GM12892 (cell line): Measurements from ENCODE around the gene VWA5A. TPM values are rescaled to one million over a fixed set of nuclear protein-coding genes. Genes with fewer than 3 reads are reported as not detected.

Source experiments
- DNase-seq: peaks from one replicate; pipeline ENCODE4 v3.0.0; 2011; ENCODE audit not compliant: insufficient read length
- FAIRE-seq: peaks from 2 replicates; lab custom pipeline; 2011; peaks lifted over from hg19 to GRCh38; lab: Jason Lieb, UNC
- POLR2A ChIP-seq: IDR thresholded peaks from 2 replicates; pipeline ENCODE4 v1.6.1; 2011; ENCODE audit warnings: low read depth, low read length, control low read depth
- POLR2AphosphoS5 ChIP-seq: IDR thresholded peaks from 2 replicates; pipeline ENCODE4 v1.6.1; 2011; ENCODE audit warnings: low read depth, low read length, control low read depth
- TAF1 ChIP-seq: IDR thresholded peaks from 2 replicates; pipeline ENCODE4 v1.6.1; 2011; ENCODE audit warnings: low read depth, mild to moderate bottlenecking, control low read depth, low read length, borderline replicate concordance
- polyA plus RNA-seq: library from polyadenylated mRNA; unstranded; fragments of >200 nt; gene quantifications from one replicate; pipeline ENCODE4 v1.2.1, GENCODE V29; 2012; ENCODE audit warnings: missing spikeins, inconsistent platforms; ENCODE audit not compliant: missing spikeins

The VWA5A gene
- polyA plus RNA-seq = 0.32 TPM

- TF ChIP-seq POLR2A (no peak), POLR2AphosphoS5 (no peak), TAF1 (no peak)
- peak; percentile 27 for DNase-seq
- FAIRE-seq = peak; percentile 88
Observed at GRCh38 chr11:124114942-124115781, at the start of gene VWA5A. TSS of gene VWA5A (plus strand) at chr11:124115450. CDS start at chr11:124117512, 2,062 bp downstream.

- DNase-seq (no peak), FAIRE-seq (no peak)
Observed at GRCh38 chr11:124068601-124069110, 46.6 kb upstream of the VWA5A start.

GRCh38 chr11:124069429-124070401, 45.5 kb upstream of the VWA5A start:
- FAIRE-seq = peak; percentile 21
- no peak for DNase-seq
- TF ChIP-seq TAF1 (no peak), POLR2AphosphoS5 (no peak), POLR2A (no peak)

More at GRCh38 chr11:124068601-124069110, 46.6 kb upstream of the VWA5A start:
- TF ChIP-seq POLR2A (no peak), POLR2AphosphoS5 (no peak), TAF1 (no peak)

- TF ChIP-seq POLR2A (no peak), TAF1 (no peak), POLR2AphosphoS5 (no peak)
- no peak for DNase-seq
- peak; percentile 89 for FAIRE-seq
Observed at GRCh38 chr11:124070915-124071622, 44.2 kb upstream of the VWA5A start.

GRCh38 chr11:124071623-124071948, 43.7 kb upstream of the VWA5A start:
- no peak for DNase-seq
- FAIRE-seq = peak; percentile 33
- TF ChIP-seq TAF1 (no peak), POLR2AphosphoS5 (no peak), POLR2A (no peak)

GRCh38 chr11:124072147-124072546, 43.1 kb upstream of the VWA5A start:
- FAIRE-seq (no peak), DNase-seq (no peak)
- no peak for TF ChIP-seq POLR2AphosphoS5
- no peak for TF ChIP-seq TAF1
- no peak for TF ChIP-seq POLR2A

- FAIRE-seq (no peak), DNase-seq (no peak)
- no peak for TF ChIP-seq TAF1
- TF ChIP-seq POLR2A = no peak
- no peak for TF ChIP-seq POLR2AphosphoS5
Observed at GRCh38 chr11:124074554-124074953, 40.7 kb upstream of the VWA5A start.

GRCh38 chr11:124075492-124075840, 39.8 kb upstream of the VWA5A start:
- FAIRE-seq = no peak
- DNase-seq = no peak
- TF ChIP-seq TAF1 (no peak), POLR2AphosphoS5 (no peak), POLR2A (no peak)

- FAIRE-seq (peak; percentile 44), DNase-seq (no peak)
- TF ChIP-seq TAF1 (no peak), POLR2AphosphoS5 (no peak), POLR2A (no peak)
Observed at GRCh38 chr11:124075841-124076651, 39.2 kb upstream of the VWA5A start.

- FAIRE-seq (no peak), DNase-seq (no peak)
- no peak for TF ChIP-seq POLR2AphosphoS5
- no peak for TF ChIP-seq POLR2A
- no peak for TF ChIP-seq TAF1
Observed at GRCh38 chr11:124077266-124077665, 38.0 kb upstream of the VWA5A start.
